Stimulated activated effector memory CD8-positive, alpha-beta T cell treated with anti-CD3 and anti-CD28 coated beads, Interleukin-12 subunit alpha, Interleukin-12 subunit beta, amount 100 ng/mL, for 72 hours (primary cell): ENCODE measurements around the gene SAMD11.
A peak's percentile ranks its signal among the peaks of the same experiment; 100 is the strongest.
"Not testable (repeated sequence)": the region's sequence is repeated elsewhere in the genome, so short reads cannot be mapped to it uniquely, and the experiment has no call there.

Experiments used
- ATAC-seq: fragments of 150-1000 bp; cut with Tn5 transposase; 2 replicates; pipeline ENCODE4 v1.10.0; 2021
- DNase-seq, 2 donors: peaks; one replicate each; pipeline ENCODE4 v3.0.0; 2021 to 2022; ENCODE audit warnings: low spot score in 2 of 2
- H3K27ac Mint-ChIP-seq: one replicate; pipeline ENCODE4 v1.8.0; 2022; ENCODE audit warnings: mild to moderate bottlenecking, mixed read lengths
- H3K36me3 Mint-ChIP-seq: one replicate; pipeline ENCODE4 v1.8.0; 2022; ENCODE audit warnings: mild to moderate bottlenecking, mixed read lengths
- H3K4me1 Mint-ChIP-seq: one replicate; pipeline ENCODE4 v1.8.0; 2022; ENCODE audit warnings: mixed read lengths
- H3K4me3 Mint-ChIP-seq: one replicate; pipeline ENCODE4 v1.8.0; 2022; ENCODE audit warnings: mild to moderate bottlenecking, mixed read lengths
- H3K9me3 Mint-ChIP-seq: one replicate; pipeline ENCODE4 v1.8.0; 2022; ENCODE audit warnings: mixed read lengths

SAMD11 gene

GRCh38 chr1:941015-941587 is 17.4 kb downstream of the SAMD11 start:
- H3K36me3 Mint-ChIP-seq, result peaks cover 15% of the 10 kb centered on the region
- peaks cover 8% of the 10 kb centered on the region for H3K4me1 Mint-ChIP-seq
- DNase-seq (no peak), ATAC-seq (peak; percentile 2)
- H3K27ac Mint-ChIP-seq, result peak overlapping the region; percentile 56
- no peaks in the 10 kb centered on the region for H3K9me3 Mint-ChIP-seq
- peak overlapping the region; percentile 69 for H3K4me3 Mint-ChIP-seq

- Mint-ChIP-seq H3K36me3 (peaks cover 16% of the 10 kb centered on the region), H3K4me1 (peaks cover 8% of the 10 kb centered on the region), H3K27ac (peak overlapping the region; percentile 56), H3K4me3 (peak overlapping the region; percentile 69), H3K9me3 (no peaks in the 10 kb centered on the region)
- ATAC-seq (peak; percentile 31), DNase-seq (no peak)
Measured at GRCh38 chr1:941588-942383, 18.1 kb downstream of the SAMD11 start.

GRCh38 chr1:942411-942821 is 18.7 kb downstream of the SAMD11 start:
- Mint-ChIP-seq H3K4me1 (peaks cover 8% of the 10 kb centered on the region), H3K36me3 (peaks cover 20% of the 10 kb centered on the region), H3K27ac (no peak overlapping the region), H3K9me3 (no peaks in the 10 kb centered on the region), H3K4me3 (no peak overlapping the region)
- DNase-seq (no peak), ATAC-seq (no peak)

GRCh38 chr1:942864-943533 is 19.3 kb downstream of the SAMD11 start:
- no peak overlapping the region for H3K4me3 Mint-ChIP-seq
- DNase-seq, result no peak
- no peaks in the 10 kb centered on the region for H3K9me3 Mint-ChIP-seq

GRCh38 chr1:943545-944340 is 20.0 kb downstream of the SAMD11 start:
- Mint-ChIP-seq H3K27ac (no peak overlapping the region), H3K4me1 (peaks cover 8% of the 10 kb centered on the region), H3K36me3 (peaks cover 22% of the 10 kb centered on the region), H3K4me3 (no peak overlapping the region), H3K9me3 (no peaks in the 10 kb centered on the region)
- no peak for DNase-seq
- ATAC-seq, result no peak

More at GRCh38 chr1:942864-943533, 19.3 kb downstream of the SAMD11 start:
- H3K27ac Mint-ChIP-seq, result no peak overlapping the region
- H3K4me1 Mint-ChIP-seq, result peaks cover 8% of the 10 kb centered on the region
- H3K36me3 Mint-ChIP-seq, result peaks cover 22% of the 10 kb centered on the region
- ATAC-seq, result no peak

GRCh38 chr1:944341-945325 is 20.9 kb downstream of the SAMD11 start:
- DNase-seq (no peak), ATAC-seq (no peak)
- no peak overlapping the region for H3K27ac Mint-ChIP-seq
- no peak overlapping the region for H3K4me3 Mint-ChIP-seq
- H3K36me3 Mint-ChIP-seq, result peaks cover 31% of the 10 kb centered on the region
- peaks cover 8% of the 10 kb centered on the region for H3K4me1 Mint-ChIP-seq
- H3K9me3 Mint-ChIP-seq, result no peaks in the 10 kb centered on the region

GRCh38 chr1:945688-946556 is 22.2 kb downstream of the SAMD11 start:
- Mint-ChIP-seq H3K4me3 (no peak overlapping the region), H3K27ac (no peak overlapping the region)
- no peak for ATAC-seq

GRCh38 chr1:946811-947210 is 23.1 kb downstream of the SAMD11 start:
- not testable (repeated sequence) for H3K27ac Mint-ChIP-seq, DNase-seq, H3K9me3 Mint-ChIP-seq, H3K4me1 Mint-ChIP-seq, H3K4me3 Mint-ChIP-seq, ATAC-seq
- H3K36me3 Mint-ChIP-seq, result peaks cover 43% of the 10 kb centered on the region

More at GRCh38 chr1:945688-946556, 22.2 kb downstream of the SAMD11 start:
- H3K9me3 Mint-ChIP-seq, result no peaks in the 10 kb centered on the region
- no peak for DNase-seq
- H3K36me3 Mint-ChIP-seq, result peaks cover 37% of the 10 kb centered on the region
- peaks cover 6% of the 10 kb centered on the region for H3K4me1 Mint-ChIP-seq

GRCh38 chr1:947958-948357 is 24.2 kb downstream of the SAMD11 start:
- ATAC-seq (no peak), DNase-seq (no peak)
- Mint-ChIP-seq H3K4me3 (no peak overlapping the region), H3K9me3 (no peaks in the 10 kb centered on the region), H3K36me3 (peaks cover 47% of the 10 kb centered on the region), H3K27ac (no peak overlapping the region), H3K4me1 (peaks cover 6% of the 10 kb centered on the region)

- H3K9me3 Mint-ChIP-seq, result no peaks in the 10 kb centered on the region
- DNase-seq (no peak), ATAC-seq (no peak)
- H3K27ac Mint-ChIP-seq, result no peak overlapping the region
- no peak overlapping the region for H3K4me3 Mint-ChIP-seq
- peaks cover 58% of the 10 kb centered on the region for H3K36me3 Mint-ChIP-seq
- peaks cover 11% of the 10 kb centered on the region for H3K4me1 Mint-ChIP-seq
Measured at GRCh38 chr1:950268-950667, 26.5 kb downstream of the SAMD11 start.

GRCh38 chr1:950881-951280 is 27.2 kb downstream of the SAMD11 start:
- ATAC-seq, result no peak
- H3K27ac Mint-ChIP-seq, result no peak overlapping the region
- H3K4me3 Mint-ChIP-seq, result no peak overlapping the region
- DNase-seq, result no peak
- peaks cover 14% of the 10 kb centered on the region for H3K4me1 Mint-ChIP-seq
- no peaks in the 10 kb centered on the region for H3K9me3 Mint-ChIP-seq
- peaks cover 59% of the 10 kb centered on the region for H3K36me3 Mint-ChIP-seq

- ATAC-seq (no peak), DNase-seq (no peak)
- H3K27ac Mint-ChIP-seq, result no peak overlapping the region
- H3K4me1 Mint-ChIP-seq, result peaks cover 14% of the 10 kb centered on the region
- H3K36me3 Mint-ChIP-seq, result peaks cover 60% of the 10 kb centered on the region
- H3K9me3 Mint-ChIP-seq, result no peaks in the 10 kb centered on the region
- H3K4me3 Mint-ChIP-seq, result no peak overlapping the region
Measured at GRCh38 chr1:951364-951763, 27.6 kb downstream of the SAMD11 start.

GRCh38 chr1:952201-952600 is 28.5 kb downstream of the SAMD11 start:
- Mint-ChIP-seq H3K36me3 (peaks cover 66% of the 10 kb centered on the region), H3K4me3 (no peak overlapping the region), H3K9me3 (no peaks in the 10 kb centered on the region), H3K27ac (no peak overlapping the region), H3K4me1 (peaks cover 20% of the 10 kb centered on the region)
- ATAC-seq, result no peak
- DNase-seq, result no peak
